Activated T-cell treated with anti-CD3 and anti-CD28 coated beads, Interleukin-2, amount 50 U/mL, for 4 hours (primary cell): Measurements from ENCODE around the gene PCCA. TPM values are rescaled to one million over a fixed set of nuclear protein-coding genes. Genes with fewer than 3 reads are reported as not detected.
"Not testable (repeated sequence)": the region's sequence is repeated elsewhere in the genome, so short reads cannot be mapped to it uniquely, and the experiment has no call there.

ENCODE experiments used
- ATAC-seq, 2 donors: fragments of 200-7000 bp; cut with Tn5 transposase; one replicate each; pipeline ENCODE4 v1.10.0; 2021
- DNase-seq: peaks from one replicate; pipeline ENCODE4 v3.0.0-alpha.2; 2020
- H3K27me3 Mint-ChIP-seq: one replicate; pipeline ENCODE4 v1.8.0; 2021; ENCODE audit warnings: low read depth, mixed read lengths
- H3K36me3 Mint-ChIP-seq: one replicate; pipeline ENCODE4 v1.8.0; 2022; ENCODE audit warnings: mixed read lengths; ENCODE audit not compliant: insufficient read depth
- H3K4me1 Mint-ChIP-seq: one replicate; pipeline ENCODE4 v1.8.0; 2021; ENCODE audit warnings: low read depth, mixed read lengths
- H3K4me3 Mint-ChIP-seq: one replicate; pipeline ENCODE4 v1.8.0; 2021; ENCODE audit warnings: mild to moderate bottlenecking, moderate library complexity, mixed read lengths
- H3K9me3 Mint-ChIP-seq: one replicate; pipeline ENCODE4 v1.8.0; 2021; ENCODE audit warnings: mixed read lengths
- total RNA-seq, 3 donors: library from RNA; stranded (reverse); gene quantifications; one replicate each; pipeline ENCODE4 v1.2.1, GENCODE V29; 2021

Gene PCCA
- total RNA-seq, 3 donors from 2014 or later, result 2.7 to 4.8 (median 2.9) TPM

GRCh38 chr13:100513987-100514670 lies 425.2 kb downstream of the PCCA start:
- no peak for ATAC-seq
- H3K4me3 Mint-ChIP-seq, result no peak overlapping the region

GRCh38 chr13:100514788-100515409 lies 426.0 kb downstream of the PCCA start:
- no peaks in the 10 kb centered on the region for H3K36me3 Mint-ChIP-seq
- H3K27me3 Mint-ChIP-seq, result peaks cover 2% of the 10 kb centered on the region
- H3K4me1 Mint-ChIP-seq, result peaks cover 18% of the 10 kb centered on the region
- ATAC-seq, result peak; percentile 89 to 93
- no peaks in the 10 kb centered on the region for H3K9me3 Mint-ChIP-seq
- H3K4me3 Mint-ChIP-seq, result no peak overlapping the region
- peak; percentile 69 for DNase-seq

More at GRCh38 chr13:100513987-100514670, 425.2 kb downstream of the PCCA start:
- no peak for DNase-seq
- Mint-ChIP-seq H3K4me1 (peaks cover 18% of the 10 kb centered on the region), H3K36me3 (no peaks in the 10 kb centered on the region), H3K9me3 (no peaks in the 10 kb centered on the region), H3K27me3 (peaks cover 2% of the 10 kb centered on the region)

GRCh38 chr13:100515410-100515800 lies 426.5 kb downstream of the PCCA start:
- ATAC-seq (no peak), DNase-seq (no peak)
- no peaks in the 10 kb centered on the region for H3K9me3 Mint-ChIP-seq
- H3K27me3 Mint-ChIP-seq, result peaks cover 2% of the 10 kb centered on the region
- H3K36me3 Mint-ChIP-seq, result no peaks in the 10 kb centered on the region
- H3K4me3 Mint-ChIP-seq, result no peak overlapping the region
- peaks cover 18% of the 10 kb centered on the region for H3K4me1 Mint-ChIP-seq

- Mint-ChIP-seq H3K9me3 (no peaks in the 10 kb centered on the region), H3K36me3 (no peaks in the 10 kb centered on the region), H3K4me3 (no peak overlapping the region), H3K27me3 (peaks cover 2% of the 10 kb centered on the region), H3K4me1 (peaks cover 24% of the 10 kb centered on the region)
- no peak for DNase-seq
- no peak for ATAC-seq
Observed at GRCh38 chr13:100517135-100517534, 428.2 kb downstream of the PCCA start.

GRCh38 chr13:100517728-100518127 lies 428.8 kb downstream of the PCCA start:
- peaks cover 29% of the 10 kb centered on the region for H3K4me1 Mint-ChIP-seq
- H3K36me3 Mint-ChIP-seq, result no peaks in the 10 kb centered on the region
- ATAC-seq (peak in 1 of 2 donors; percentile 42), DNase-seq (no peak)
- H3K27me3 Mint-ChIP-seq, result peaks cover 2% of the 10 kb centered on the region
- no peaks in the 10 kb centered on the region for H3K9me3 Mint-ChIP-seq
- peak overlapping the region; percentile 11 for H3K4me3 Mint-ChIP-seq

GRCh38 chr13:100518394-100519062 lies 429.6 kb downstream of the PCCA start:
- peaks cover 2% of the 10 kb centered on the region for H3K27me3 Mint-ChIP-seq

GRCh38 chr13:100519626-100520025 lies 430.7 kb downstream of the PCCA start:
- Mint-ChIP-seq H3K27me3 (no peaks in the 10 kb centered on the region), H3K4me1 (peaks cover 25% of the 10 kb centered on the region), H3K9me3 (no peaks in the 10 kb centered on the region), H3K36me3 (no peaks in the 10 kb centered on the region), H3K4me3 (no peak overlapping the region)
- no peak for DNase-seq
- no peak for ATAC-seq

More at GRCh38 chr13:100518394-100519062, 429.6 kb downstream of the PCCA start:
- Mint-ChIP-seq H3K4me3 (no peak overlapping the region), H3K9me3 (no peaks in the 10 kb centered on the region), H3K4me1 (peaks cover 29% of the 10 kb centered on the region), H3K36me3 (no peaks in the 10 kb centered on the region)
- DNase-seq (no peak), ATAC-seq (no peak)

- no peaks in the 10 kb centered on the region for H3K27me3 Mint-ChIP-seq
- H3K4me1 Mint-ChIP-seq, result peaks cover 23% of the 10 kb centered on the region
- peak overlapping the region; percentile 67 for H3K4me3 Mint-ChIP-seq
- no peaks in the 10 kb centered on the region for H3K9me3 Mint-ChIP-seq
- DNase-seq, result no peak
- H3K36me3 Mint-ChIP-seq, result no peaks in the 10 kb centered on the region
- ATAC-seq, result no peak
Observed at GRCh38 chr13:100520936-100521850, 432.3 kb downstream of the PCCA start.

- H3K4me1 Mint-ChIP-seq, result peaks cover 23% of the 10 kb centered on the region
- H3K27me3 Mint-ChIP-seq, result no peaks in the 10 kb centered on the region
- DNase-seq, result no peak
- no peak for ATAC-seq
- no peaks in the 10 kb centered on the region for H3K36me3 Mint-ChIP-seq
- H3K9me3 Mint-ChIP-seq, result no peaks in the 10 kb centered on the region
- peak overlapping the region; percentile 67 for H3K4me3 Mint-ChIP-seq
Observed at GRCh38 chr13:100521851-100522617, 433.1 kb downstream of the PCCA start.

GRCh38 chr13:100522618-100523309 lies 433.9 kb downstream of the PCCA start:
- Mint-ChIP-seq H3K4me1 (peaks cover 17% of the 10 kb centered on the region), H3K27me3 (no peaks in the 10 kb centered on the region), H3K9me3 (no peaks in the 10 kb centered on the region), H3K4me3 (no peak overlapping the region), H3K36me3 (no peaks in the 10 kb centered on the region)
- no peak for DNase-seq
- ATAC-seq, result no peak

GRCh38 chr13:100523411-100523810 lies 434.5 kb downstream of the PCCA start:
- H3K4me3 Mint-ChIP-seq, result no peak overlapping the region
- no peak for DNase-seq
- H3K27me3 Mint-ChIP-seq, result no peaks in the 10 kb centered on the region
- no peaks in the 10 kb centered on the region for H3K9me3 Mint-ChIP-seq
- peaks cover 11% of the 10 kb centered on the region for H3K4me1 Mint-ChIP-seq
- H3K36me3 Mint-ChIP-seq, result peaks cover 4% of the 10 kb centered on the region
- no peak for ATAC-seq

GRCh38 chr13:100523981-100524386 lies 435.1 kb downstream of the PCCA start:
- Mint-ChIP-seq H3K9me3 (no peaks in the 10 kb centered on the region), H3K4me1 (peaks cover 11% of the 10 kb centered on the region), H3K4me3 (no peak overlapping the region), H3K27me3 (no peaks in the 10 kb centered on the region), H3K36me3 (peaks cover 8% of the 10 kb centered on the region)
- ATAC-seq (no peak), DNase-seq (no peak)

GRCh38 chr13:100524688-100525087 lies 435.8 kb downstream of the PCCA start:
- peaks cover 11% of the 10 kb centered on the region for H3K4me1 Mint-ChIP-seq
- ATAC-seq, result not testable (repeated sequence)
- H3K36me3 Mint-ChIP-seq, result peaks cover 14% of the 10 kb centered on the region

More at GRCh38 chr13:100524688-100525087, 435.8 kb downstream of the PCCA start:
- not testable (repeated sequence) for DNase-seq, H3K9me3 Mint-ChIP-seq, H3K4me3 Mint-ChIP-seq, H3K27me3 Mint-ChIP-seq
